GM20431 (cell line): Measurements from ENCODE around the gene FOXL1.

Experiments
- in situ Hi-C: fragments of 300-500 bp; cut with MseI, MboI; formaldehyde crosslinking; loops from one replicate; pipeline ENCODE4 v1.15.0; 2020; ENCODE audit warnings: low sequenced_read_pairs; ENCODE audit not compliant: unreplicated experiment

FOXL1 gene

DNA sequence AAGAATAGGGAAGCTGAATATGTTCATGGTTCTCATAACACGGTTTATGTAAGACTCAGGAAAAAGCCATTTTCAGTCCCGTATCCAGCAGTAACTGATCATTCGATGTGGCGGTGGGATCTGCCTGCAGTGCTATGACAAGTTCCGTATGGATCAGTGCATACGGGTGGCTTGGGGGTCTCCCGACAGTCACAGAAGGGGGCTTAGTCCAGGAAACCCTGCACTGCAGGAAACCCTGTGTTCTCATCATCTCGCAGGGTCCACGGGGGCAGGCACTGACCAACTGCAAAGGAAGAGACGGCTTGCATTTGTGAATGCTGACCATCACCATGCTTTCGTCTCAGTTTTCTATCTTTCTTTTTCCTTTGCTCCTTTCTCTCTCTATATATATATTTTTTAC is 31.1 kb upstream of the FOXL1 start:
- in situ Hi-C loops = no loop called here

GRCh38 chr16:86549076-86549892 is 29.1 kb upstream of the FOXL1 start:
- in situ Hi-C loops = no loop called here

DNA sequence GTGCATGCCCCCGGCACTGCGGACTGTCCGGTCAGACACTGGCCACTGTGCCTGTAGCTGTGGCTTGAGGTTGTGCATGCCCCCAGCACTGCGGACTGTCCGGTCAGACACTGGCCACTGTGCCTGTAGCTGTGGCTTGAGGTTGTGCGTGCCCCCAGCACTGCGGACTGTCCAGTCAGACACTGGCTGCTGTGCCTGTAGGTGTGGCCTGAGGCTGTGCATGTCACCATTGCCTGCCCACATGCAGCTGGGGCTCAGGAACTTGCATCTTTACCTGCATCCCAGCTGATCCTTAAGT is 28.5 kb upstream of the FOXL1 start:
- in situ Hi-C loops = loop anchor here (25.0 kb wide), 1 partner anchor 737 kb away; no protein-coding TSS in a partner anchor

DNA sequence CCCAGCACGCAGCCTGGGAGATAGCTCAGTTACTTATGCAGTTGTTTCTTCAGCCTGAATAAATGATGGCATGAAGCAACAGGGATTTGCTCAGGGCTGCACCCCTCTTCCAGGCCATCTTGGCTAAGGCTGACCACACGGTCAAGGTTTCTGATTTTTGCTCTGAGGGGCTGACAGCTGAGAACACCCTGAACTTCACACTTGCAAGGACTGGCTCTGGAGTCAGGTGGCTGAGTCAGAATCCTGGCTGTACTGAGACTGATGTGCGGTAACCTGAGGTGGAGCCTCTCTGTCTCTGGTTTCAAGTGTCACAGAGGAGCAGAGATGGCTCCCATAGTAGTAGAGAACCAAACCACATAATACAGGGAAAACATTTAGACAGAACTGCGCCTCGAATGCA is 28.1 kb upstream of the FOXL1 start:
- in situ Hi-C loops = loop anchor here (25.0 kb wide), 1 partner anchor 737 kb away; no protein-coding TSS in a partner anchor

GRCh38 chr16:86553356-86553755 is 25.0 kb upstream of the FOXL1 start:
- in situ Hi-C loops = loop anchor here (25.0 kb wide), 1 partner anchor 734 kb away; no protein-coding TSS in a partner anchor

- in situ Hi-C loops = loop anchor here (25.0 kb wide), 1 partner anchor 733 kb away; no protein-coding TSS in a partner anchor
These were observed 23.8 kb upstream of the FOXL1 start for GRCh38 chr16:86554599-86554916.

DNA sequence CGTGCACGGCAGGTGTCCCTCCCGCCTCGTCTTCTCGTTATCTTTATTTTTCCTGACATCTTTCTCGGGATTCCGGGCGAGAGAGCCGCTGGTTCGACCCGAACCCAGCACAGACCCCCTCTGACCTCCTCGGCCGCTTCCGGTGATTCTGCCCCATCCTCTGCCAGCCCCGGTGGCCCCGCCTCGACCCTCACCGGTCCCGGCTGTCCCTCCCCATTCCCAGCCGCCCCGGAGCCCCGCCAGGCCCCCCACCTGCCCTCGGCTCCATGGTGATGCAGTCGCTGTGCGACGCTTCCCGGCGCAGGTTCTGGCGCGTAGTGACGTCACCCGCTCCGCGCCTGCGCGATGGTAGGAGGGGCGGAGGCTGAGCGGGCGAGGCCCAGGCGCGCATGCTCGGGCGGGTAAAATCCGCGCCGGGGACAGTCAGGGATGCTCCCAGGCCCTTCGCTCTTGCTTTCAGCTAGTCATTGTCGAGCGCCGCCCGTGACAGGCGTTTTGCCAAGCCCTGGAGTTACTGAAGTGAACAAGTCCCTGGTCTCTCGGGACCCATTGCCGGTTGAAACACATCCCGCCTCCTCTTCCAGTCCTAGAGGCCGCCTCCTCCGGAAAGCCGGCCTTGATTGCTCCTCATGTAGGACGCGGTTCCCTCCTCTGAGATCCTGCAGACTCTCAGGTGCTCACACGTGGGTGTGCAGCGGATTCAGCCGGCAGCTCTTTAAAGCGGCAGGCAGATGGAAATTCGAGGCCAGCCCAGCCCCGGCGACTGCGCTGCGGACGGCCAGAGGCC is 23.2 kb upstream of the FOXL1 start, which contains the start of gene MTHFSD:
Gene MTHFSD, minus strand, starts transcription at position 319 of the 787 bp plus-strand sequence. Its CDS starts 51 bp downstream, at position 268.
- in situ Hi-C loops = loop anchor here (25.0 kb wide), 1 partner anchor 732 kb away; no protein-coding TSS in a partner anchor

GRCh38 chr16:86555704-86556075 is 22.7 kb upstream of the FOXL1 start:
- in situ Hi-C loops = loop anchor here (25.0 kb wide), 1 partner anchor 732 kb away; no protein-coding TSS in a partner anchor

- in situ Hi-C loops = loop anchor here (25.0 kb wide), 1 partner anchor 731 kb away; no protein-coding TSS in a partner anchor
These were observed 21.8 kb upstream of the FOXL1 start for GRCh38 chr16:86556576-86556975.

GRCh38 chr16:86557587-86557986 is 20.8 kb upstream of the FOXL1 start:
- in situ Hi-C loops = loop anchor here (25.0 kb wide), 1 partner anchor 730 kb away; no protein-coding TSS in a partner anchor

- in situ Hi-C loops = loop anchor here (25.0 kb wide), 1 partner anchor 729 kb away; no protein-coding TSS in a partner anchor
These were observed 19.8 kb upstream of the FOXL1 start for GRCh38 chr16:86558355-86559193.

DNA sequence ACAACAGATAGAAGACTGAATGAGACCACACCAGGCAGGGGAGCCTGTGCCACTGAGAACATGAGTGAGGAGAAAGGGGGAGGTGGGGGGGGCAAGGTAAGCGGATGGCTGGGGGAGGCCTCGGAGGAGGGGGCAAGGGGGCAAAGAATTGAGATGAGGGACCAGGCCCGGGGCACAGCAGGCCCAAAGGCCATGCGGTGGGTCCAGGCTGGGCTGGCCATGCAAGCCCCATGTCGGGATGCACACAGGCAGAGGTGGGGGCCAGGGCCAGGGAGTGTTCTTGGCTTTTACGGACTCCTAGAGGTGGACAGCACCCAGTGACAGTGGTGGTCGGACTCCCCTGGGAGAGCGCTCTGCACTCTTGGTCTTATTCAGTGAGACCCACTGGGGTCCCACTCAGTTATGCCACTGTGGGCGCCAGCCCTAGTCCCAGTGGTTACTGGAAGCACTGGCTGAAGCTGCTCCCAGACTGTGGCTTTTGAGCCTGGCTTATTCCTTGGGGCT is 18.5 kb upstream of the FOXL1 start:
- in situ Hi-C loops = loop anchor here (10.0 to 25.0 kb wide), 2 partner anchors 495 to 727 kb away; no protein-coding TSS in a partner anchor

DNA sequence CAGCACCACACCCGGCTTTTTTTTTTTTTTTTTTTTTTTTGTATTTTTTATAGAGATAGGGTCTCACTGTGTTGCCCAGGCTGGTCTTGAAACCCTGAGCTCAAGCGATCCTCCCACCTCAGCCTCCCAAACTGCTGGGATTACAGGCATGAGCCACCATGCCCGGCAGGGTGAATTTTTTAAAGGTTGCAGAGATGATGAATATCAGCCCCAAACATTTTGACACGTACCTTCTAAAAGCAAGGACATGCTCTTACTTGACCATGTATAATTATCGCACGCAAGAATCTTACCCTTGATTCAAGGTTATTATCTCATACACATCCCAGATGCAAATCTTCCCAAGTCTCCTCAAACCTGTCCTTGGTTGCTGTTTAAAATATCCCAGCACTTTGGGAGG is 16.0 kb upstream of the FOXL1 start:
- in situ Hi-C loops = loop anchor here (10.0 to 25.0 kb wide), 2 partner anchors 492 to 725 kb away; no protein-coding TSS in a partner anchor

DNA sequence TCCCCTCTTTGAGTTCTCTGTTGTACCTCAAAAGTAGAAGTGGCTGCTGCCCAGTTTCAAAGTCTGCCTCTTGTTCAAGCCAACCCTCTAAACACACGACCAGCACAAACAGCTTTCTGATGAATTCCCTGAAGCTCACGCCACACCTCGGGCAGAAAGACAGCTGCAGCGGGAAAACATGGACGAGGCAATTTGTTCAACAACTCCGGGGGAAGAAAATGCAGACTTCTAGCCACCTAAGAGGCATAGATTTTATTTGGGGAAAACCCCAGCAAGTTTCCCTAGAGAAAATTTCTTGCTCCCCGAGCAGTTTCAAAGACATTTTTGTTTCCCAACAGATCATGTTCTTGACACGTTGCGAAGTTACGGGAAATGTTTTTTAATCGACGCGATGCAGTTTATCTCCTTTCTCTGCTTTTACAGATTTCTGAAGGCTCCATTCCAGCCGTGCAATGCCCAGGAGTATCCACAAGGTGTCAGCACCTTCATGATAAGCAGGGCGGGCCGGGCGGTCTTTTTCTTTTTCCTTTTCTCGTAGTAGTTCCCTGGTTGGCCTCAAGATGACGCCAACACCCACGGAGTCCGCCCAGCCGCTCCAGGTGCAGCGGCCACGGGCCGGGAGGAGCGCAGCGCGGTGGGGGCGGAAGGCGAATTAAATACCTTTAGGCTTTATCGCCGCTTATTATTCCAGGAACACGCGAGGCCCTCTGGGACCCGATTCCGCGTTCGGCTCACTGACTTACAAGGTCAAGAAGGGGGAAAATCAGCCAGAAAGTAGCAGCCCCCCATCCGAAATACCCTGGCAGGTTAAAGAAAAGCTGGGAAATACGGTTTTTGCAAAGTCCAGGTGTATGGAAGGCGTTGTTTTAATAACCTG is 14.6 kb upstream of the FOXL1 start:
- in situ Hi-C loops = loop anchor here (10.0 to 25.0 kb wide), 2 partner anchors 491 to 724 kb away; no protein-coding TSS in a partner anchor

DNA sequence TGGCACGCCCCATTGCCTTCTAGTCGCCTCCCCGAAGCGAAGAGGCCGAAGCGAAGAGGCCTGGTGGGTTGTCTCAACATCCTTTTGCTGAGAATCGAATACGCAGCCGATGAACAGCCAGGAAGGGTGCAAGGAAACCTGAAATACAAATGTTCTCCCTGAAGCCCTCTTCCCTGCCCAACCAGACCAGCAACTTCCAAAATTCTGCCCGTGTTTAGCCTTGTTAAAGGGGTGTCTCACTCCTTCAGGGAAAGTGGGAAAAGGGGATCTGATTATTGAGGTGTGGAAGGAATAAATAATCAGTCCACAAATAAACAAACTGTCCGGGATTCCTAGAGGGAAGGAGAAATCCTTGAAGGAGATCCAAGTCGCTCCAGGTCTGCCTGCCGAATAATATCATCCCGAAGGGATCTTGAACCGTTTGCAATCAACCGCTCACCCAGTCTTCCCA is 13.1 kb upstream of the FOXL1 start:
- in situ Hi-C loops = loop anchor here (10.0 to 25.0 kb wide), 2 partner anchors 490 to 722 kb away; no protein-coding TSS in a partner anchor

- in situ Hi-C loops = loop anchor here (10.0 to 25.0 kb wide), 2 partner anchors 489 to 721 kb away; no protein-coding TSS in a partner anchor
These were observed 12.5 kb upstream of the FOXL1 start for GRCh38 chr16:86565644-86566511.

- in situ Hi-C loops = loop anchor here (10.0 to 25.0 kb wide), 2 partner anchors 488 to 721 kb away; no protein-coding TSS in a partner anchor
These were observed 11.8 kb upstream of the FOXL1 start, which contains the start of gene FOXC2 for GRCh38 chr16:86566601-86566965. Gene FOXC2, plus strand, starts transcription at chr16:86566829. Its CDS starts 507 bp downstream, at chr16:86567336.
